Neural progenitor cell (in vitro differentiated cells): ENCODE measurements around the gene UAP1L1. TPM values are rescaled to one million over a fixed set of nuclear protein-coding genes. Genes with fewer than 3 reads are reported as not detected.

Experiments used
- DNase-seq: peaks from one replicate; pipeline ENCODE4 v3.0.0-alpha.2; 2016; ENCODE audit warnings: low spot score
- H2AFZ ChIP-seq: fragments of 200-600 bp; sonication (generic); replicated peaks from 2 replicates; pipeline ENCODE4 v1.6.1; 2016; ENCODE audit warnings: antibody characterized with exemption
- H3F3A ChIP-seq: fragments of 200-600 bp; sonication (generic); 2 replicates; pipeline ENCODE4 v1.6.1; 2016; ENCODE audit warnings: antibody characterized with exemption, low read depth
- H3K27ac ChIP-seq: fragments of 200-600 bp; sonication (generic); 2 replicates; pipeline ENCODE4 v1.5.1; 2016; ENCODE audit warnings: mild to moderate bottlenecking
- H3K27me3 ChIP-seq: fragments of 200-600 bp; sonication (generic); 2 replicates; pipeline ENCODE4 v1.6.1; 2016; ENCODE audit warnings: mild to moderate bottlenecking, moderate library complexity
- H3K36me3 ChIP-seq: fragments of 200-600 bp; sonication (generic); 2 replicates; pipeline ENCODE4 v1.5.1; 2016
- H3K4me1 ChIP-seq: fragments of 200-600 bp; sonication (generic); 2 replicates; pipeline ENCODE4 v1.6.1; 2016; ENCODE audit warnings: mixed run types
- H3K4me2 ChIP-seq: fragments of 200-600 bp; sonication (generic); 2 replicates; pipeline ENCODE4 v1.6.1; 2016
- H3K4me3 ChIP-seq: fragments of 200-600 bp; sonication (generic); 2 replicates; pipeline ENCODE4 v1.5.1; 2016
- H3K79me2 ChIP-seq: fragments of 200-600 bp; sonication (generic); 2 replicates; pipeline ENCODE4 v1.6.1; 2016; ENCODE audit warnings: low read depth
- H3K9ac ChIP-seq: fragments of 200-600 bp; sonication (generic); 2 replicates; pipeline ENCODE4 v1.6.1; 2016
- H3K9me3 ChIP-seq: fragments of 200-600 bp; sonication (generic); 2 replicates; pipeline ENCODE4 v1.5.1; 2016; ENCODE audit warnings: low read depth
- H4K20me1 ChIP-seq: fragments of 200-600 bp; sonication (generic); 2 replicates; pipeline ENCODE4 v1.6.1; 2016; ENCODE audit warnings: low read depth
- H3K27ac Mint-ChIP-seq: 3 replicates; pipeline ENCODE4 v1.8.0; 2021; ENCODE audit warnings: mixed read lengths
- H3K27me3 Mint-ChIP-seq: 2 replicates; pipeline ENCODE4 v1.8.0; 2022; ENCODE audit warnings: low read depth, mild to moderate bottlenecking, inconsistent platforms, moderate library complexity, mixed read lengths; ENCODE audit not compliant: insufficient read depth
- H3K36me3 Mint-ChIP-seq: 3 replicates; pipeline ENCODE4 v1.8.0; 2021; ENCODE audit warnings: mixed read lengths
- H3K4me1 Mint-ChIP-seq: 3 replicates; pipeline ENCODE4 v1.8.0; 2021; ENCODE audit warnings: mixed read lengths
- H3K4me3 Mint-ChIP-seq: 3 replicates; pipeline ENCODE4 v1.8.0; 2021; ENCODE audit warnings: mild to moderate bottlenecking, moderate library complexity, mixed read lengths
- H3K9me3 Mint-ChIP-seq: 3 replicates; pipeline ENCODE4 v1.8.0; 2020; ENCODE audit warnings: mixed read lengths
- CTCF ChIP-seq: fragments of 200-600 bp; sonication (generic); IDR thresholded peaks from 2 replicates; pipeline ENCODE4 v1.5.1; 2017; ENCODE audit warnings: antibody characterized with exemption, mild to moderate bottlenecking
- EZH2 ChIP-seq: fragments of 200-600 bp; sonication (generic); IDR thresholded peaks from 2 replicates; pipeline ENCODE4 v1.6.1; 2017; ENCODE audit warnings: antibody characterized with exemption, mild to moderate bottlenecking, moderate library complexity
- EZH2phosphoT487 ChIP-seq: fragments of 200-600 bp; sonication (generic); IDR thresholded peaks from 2 replicates; pipeline ENCODE4 v1.6.1; 2017; ENCODE audit warnings: antibody characterized with exemption
- total RNA-seq: library from RNA; depleted of rRNA; stranded (reverse); fragments of >200 nt; gene quantifications from 2 replicates; pipeline ENCODE4 v1.2.3, GENCODE V29; 2015; ENCODE audit warnings: low replicate concordance

The UAP1L1 gene
- total RNA-seq, 1 donor from 2014 or later, result 0.51 TPM

GRCh38 chr9:137048655-137049543 lies 28.4 kb upstream of the UAP1L1 start:
- H3K9me3 ChIP-seq, result no peaks in the 10 kb centered on the region
- H3K79me2 ChIP-seq, result no peaks in the 10 kb centered on the region
- no peak for DNase-seq
- no peak overlapping the region for H3K4me3 ChIP-seq
- no peak overlapping the region for H3K27ac Mint-ChIP-seq
- H2AFZ ChIP-seq, result no peak overlapping the region
- no peak overlapping the region for H3K4me2 ChIP-seq
- H3K4me3 Mint-ChIP-seq, result no peak overlapping the region
- H3K4me1 Mint-ChIP-seq, result peaks cover 4% of the 10 kb centered on the region
- H3K27ac ChIP-seq, result no peak overlapping the region
- no peak overlapping the region for H3K9ac ChIP-seq
- H3K36me3 ChIP-seq, result no peaks in the 10 kb centered on the region
- peaks cover 12% of the 10 kb centered on the region for H3K4me1 ChIP-seq
- H3K27me3 ChIP-seq, result peaks cover 94% of the 10 kb centered on the region
- peaks cover 45% of the 10 kb centered on the region for H3K27me3 Mint-ChIP-seq
- peaks cover 61% of the 10 kb centered on the region for H4K20me1 ChIP-seq
- H3K9me3 Mint-ChIP-seq, result no peaks in the 10 kb centered on the region
- TF ChIP-seq EZH2phosphoT487, result peak; percentile 14
- TF ChIP-seq EZH2, result no peak
- H3F3A ChIP-seq, result peaks cover 12% of the 10 kb centered on the region
- H3K36me3 Mint-ChIP-seq, result no peaks in the 10 kb centered on the region

GRCh38 chr9:137049544-137050449 lies 27.5 kb upstream of the UAP1L1 start:
- H3K4me3 Mint-ChIP-seq, result no peak overlapping the region
- peaks cover 60% of the 10 kb centered on the region for H4K20me1 ChIP-seq
- peaks cover 16% of the 10 kb centered on the region for H3F3A ChIP-seq
- no peak overlapping the region for H3K27ac ChIP-seq
- peaks cover 11% of the 10 kb centered on the region for H3K4me1 ChIP-seq
- H3K36me3 Mint-ChIP-seq, result no peaks in the 10 kb centered on the region
- H3K79me2 ChIP-seq, result no peaks in the 10 kb centered on the region
- no peaks in the 10 kb centered on the region for H3K9me3 ChIP-seq
- TF ChIP-seq EZH2 (peak; percentile 66), CTCF (peak; percentile 60), EZH2phosphoT487 (no peak)
- no peak overlapping the region for H3K27ac Mint-ChIP-seq
- no peak overlapping the region for H3K9ac ChIP-seq
- no peaks in the 10 kb centered on the region for H3K36me3 ChIP-seq
- H3K27me3 Mint-ChIP-seq, result peaks cover 43% of the 10 kb centered on the region
- peaks cover 2% of the 10 kb centered on the region for H3K4me1 Mint-ChIP-seq
- DNase-seq, result peak; percentile 86
- H3K4me3 ChIP-seq, result no peak overlapping the region
- H2AFZ ChIP-seq, result no peak overlapping the region
- H3K9me3 Mint-ChIP-seq, result no peaks in the 10 kb centered on the region
- H3K27me3 ChIP-seq, result peaks cover 94% of the 10 kb centered on the region
- H3K4me2 ChIP-seq, result no peak overlapping the region

GRCh38 chr9:137050570-137050969 lies 26.7 kb upstream of the UAP1L1 start:
- peaks cover 41% of the 10 kb centered on the region for H3K27me3 Mint-ChIP-seq
- Histone ChIP-seq H2AFZ (no peak overlapping the region), H3K9me3 (no peaks in the 10 kb centered on the region), H3K4me1 (peaks cover 12% of the 10 kb centered on the region), H3K79me2 (no peaks in the 10 kb centered on the region), H3K4me3 (no peak overlapping the region), H3F3A (peaks cover 21% of the 10 kb centered on the region), H3K4me2 (no peak overlapping the region), H3K36me3 (no peaks in the 10 kb centered on the region), H3K27ac (no peak overlapping the region), H3K27me3 (peaks cover 94% of the 10 kb centered on the region), H3K9ac (no peak overlapping the region), H4K20me1 (peaks cover 58% of the 10 kb centered on the region)
- TF ChIP-seq EZH2phosphoT487 (no peak), CTCF (no peak), EZH2 (no peak)
- no peak overlapping the region for H3K27ac Mint-ChIP-seq
- no peak for DNase-seq
- no peak overlapping the region for H3K4me3 Mint-ChIP-seq
- peaks cover 1% of the 10 kb centered on the region for H3K4me1 Mint-ChIP-seq
- H3K9me3 Mint-ChIP-seq, result no peaks in the 10 kb centered on the region
- no peaks in the 10 kb centered on the region for H3K36me3 Mint-ChIP-seq
